ENCODE measurements around the gene SPON1.
"Not testable (repeated sequence)": the region's sequence is repeated elsewhere in the genome, so short reads cannot be mapped to it uniquely, and the experiment has no call there.

Gene SPON1

DNA sequence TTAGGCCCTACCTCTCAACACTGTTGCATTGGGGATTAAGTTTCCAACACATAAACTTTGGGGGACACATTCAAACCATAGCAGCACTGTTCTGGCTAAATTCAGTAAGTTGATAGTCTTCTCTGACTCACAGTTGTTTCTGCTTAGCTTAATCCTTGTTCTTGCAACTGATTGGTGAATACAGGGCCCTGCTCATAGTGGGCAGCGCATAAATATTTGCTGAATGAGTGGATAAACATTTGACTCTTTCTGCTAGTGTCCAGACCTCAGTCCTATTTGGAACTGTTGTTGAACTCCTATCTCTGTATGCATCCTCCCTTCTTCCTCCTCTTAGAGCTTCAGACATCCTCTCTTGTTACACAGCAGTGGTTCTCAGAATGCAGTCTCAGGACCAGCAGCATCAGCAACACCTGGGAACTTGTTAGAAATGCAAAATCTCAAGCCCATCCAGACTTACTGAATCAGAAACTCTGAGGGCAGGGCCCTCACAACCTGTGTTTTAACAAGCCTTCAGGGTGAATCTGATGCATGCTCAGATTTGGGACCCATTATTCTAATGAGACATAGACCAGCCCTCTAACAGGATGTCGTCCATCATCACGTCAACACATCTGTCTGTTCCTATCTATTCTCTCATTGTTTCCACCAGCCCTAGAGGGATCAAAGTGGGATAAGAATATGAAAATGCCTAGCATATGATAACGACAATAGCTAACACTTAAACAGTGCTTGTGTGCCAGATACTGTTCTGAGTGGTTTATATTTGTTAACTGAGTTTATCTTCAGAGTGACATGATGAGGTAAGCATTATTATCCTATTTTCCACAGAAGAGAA is 22.3 kb downstream of the SPON1 start:
- DNase-seq: no peak

DNA sequence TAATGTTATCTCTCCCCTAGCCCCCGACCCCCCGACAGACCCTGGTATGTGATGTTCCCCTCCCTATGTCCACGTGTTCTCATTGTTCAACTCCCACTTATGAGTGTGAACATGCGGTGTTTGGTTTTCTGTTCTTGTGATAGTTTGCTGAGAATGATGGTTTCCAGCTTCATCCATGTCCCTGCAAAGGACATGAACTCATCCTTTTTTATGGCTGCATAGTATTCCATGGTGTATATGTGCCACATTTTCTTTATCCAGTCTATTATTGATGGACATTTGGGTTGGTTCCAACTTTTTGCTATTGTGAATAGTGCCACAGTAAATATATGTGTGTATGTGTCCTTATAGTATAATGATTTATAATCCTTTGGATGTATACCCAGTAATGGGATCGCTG is 24.2 kb downstream of the SPON1 start:
- DNase-seq: not testable (repeated sequence)

DNA sequence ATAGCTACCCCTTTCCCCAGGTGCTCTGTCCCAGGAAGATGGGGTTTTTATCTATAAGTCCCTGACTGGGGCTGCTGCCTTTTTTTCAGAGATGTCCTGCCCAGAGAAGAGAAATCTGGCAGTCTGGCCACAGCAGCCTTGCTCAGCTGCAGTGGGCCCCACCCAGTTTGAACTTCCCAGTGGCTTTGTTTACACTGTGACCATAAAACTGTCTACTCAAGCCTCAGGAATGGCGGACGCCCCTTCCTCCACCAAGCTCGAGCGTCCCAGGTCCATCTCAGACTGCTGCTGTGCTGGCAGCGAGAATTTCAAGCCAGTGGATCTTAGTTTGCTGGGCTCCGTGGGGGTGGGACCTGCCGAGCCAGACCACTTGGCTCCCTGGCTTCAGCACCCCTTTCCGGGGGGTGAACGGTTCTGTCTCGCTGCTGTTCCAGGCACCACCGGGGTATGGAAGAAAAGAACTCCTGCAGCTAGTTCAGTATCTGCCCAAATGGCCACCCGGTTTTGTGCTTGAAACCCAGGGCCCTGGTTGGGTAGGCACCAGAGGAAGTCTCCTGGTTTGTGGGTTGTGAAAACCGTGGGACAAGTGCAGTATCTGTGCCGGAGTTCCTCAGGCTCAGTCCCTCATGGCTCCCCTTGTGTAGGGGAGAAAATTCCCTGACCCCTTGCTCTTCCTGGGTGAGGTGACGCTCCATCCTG is 29.8 kb downstream of the SPON1 start:
- not testable (repeated sequence) for DNase-seq

DNA sequence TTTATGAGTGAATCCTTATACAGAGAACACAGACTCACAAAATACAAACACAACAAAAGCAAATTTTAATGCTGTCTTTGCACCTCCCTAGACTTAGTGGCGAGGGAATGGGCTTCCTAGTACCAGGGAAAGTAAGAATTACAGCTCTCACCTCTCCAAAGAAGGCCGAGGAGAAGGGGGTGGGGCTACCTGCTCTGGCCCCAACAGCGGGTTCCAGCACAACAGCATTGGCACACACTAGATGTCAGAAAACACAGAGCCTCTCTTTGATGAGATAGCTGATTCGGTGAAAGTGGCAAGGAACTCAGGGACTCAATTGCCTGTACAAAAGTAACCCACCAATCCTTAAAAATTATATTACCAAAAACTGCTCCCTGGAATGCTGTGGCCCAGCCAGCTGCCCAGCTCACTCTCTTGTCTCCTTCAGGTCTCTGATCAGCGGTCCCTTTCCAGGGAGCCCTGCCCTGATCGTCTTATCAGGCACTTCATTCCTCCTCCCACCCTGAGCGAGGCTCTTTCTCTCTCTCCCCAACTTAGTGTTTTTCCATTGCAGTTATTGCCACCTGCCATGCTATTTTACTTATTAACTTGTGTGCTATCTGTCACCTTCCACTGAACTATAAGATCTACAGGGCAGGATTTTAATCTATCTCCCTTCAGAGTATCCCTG is 30.7 kb downstream of the SPON1 start:
- no peak for DNase-seq

DNA sequence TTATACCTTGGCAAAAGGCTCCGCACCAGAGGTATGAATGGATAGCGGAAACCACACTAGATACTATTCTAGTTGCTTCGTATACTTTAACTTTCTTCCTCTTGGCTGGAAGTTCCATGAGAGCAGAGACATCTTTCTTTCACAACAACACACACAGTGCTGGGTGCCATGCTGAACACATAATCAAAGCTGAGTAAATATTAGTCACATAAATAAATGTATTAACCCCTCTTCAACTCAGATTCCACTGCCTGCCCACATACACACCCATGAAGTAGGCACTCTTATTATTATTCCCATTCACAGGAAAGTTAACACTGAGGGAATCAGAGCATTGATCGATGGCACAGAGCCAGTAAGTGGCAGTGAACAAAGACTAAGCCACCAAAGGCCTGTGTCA is 35.4 kb downstream of the SPON1 start:
- DNase-seq: no peak

DNA sequence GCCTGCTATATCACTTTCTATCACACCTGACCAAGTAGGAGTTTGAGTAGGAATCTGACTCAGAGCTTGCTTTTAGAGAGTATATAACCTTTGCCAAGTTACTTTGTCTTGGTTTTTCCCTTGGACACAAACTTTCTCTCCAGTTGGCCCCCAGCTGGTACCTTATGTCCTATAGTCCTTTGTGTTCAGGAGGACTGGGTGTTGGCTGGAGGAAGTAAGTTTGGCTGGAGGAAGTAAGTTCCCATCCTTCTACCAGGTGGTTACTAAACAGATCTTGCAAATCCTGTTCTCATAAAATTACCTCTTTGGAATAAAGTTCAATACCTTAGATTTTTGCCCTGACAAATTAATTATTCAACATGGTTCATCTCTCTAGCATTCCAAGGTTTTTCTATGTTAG is 37.2 kb downstream of the SPON1 start:
- DNase-seq: no peak

DNA sequence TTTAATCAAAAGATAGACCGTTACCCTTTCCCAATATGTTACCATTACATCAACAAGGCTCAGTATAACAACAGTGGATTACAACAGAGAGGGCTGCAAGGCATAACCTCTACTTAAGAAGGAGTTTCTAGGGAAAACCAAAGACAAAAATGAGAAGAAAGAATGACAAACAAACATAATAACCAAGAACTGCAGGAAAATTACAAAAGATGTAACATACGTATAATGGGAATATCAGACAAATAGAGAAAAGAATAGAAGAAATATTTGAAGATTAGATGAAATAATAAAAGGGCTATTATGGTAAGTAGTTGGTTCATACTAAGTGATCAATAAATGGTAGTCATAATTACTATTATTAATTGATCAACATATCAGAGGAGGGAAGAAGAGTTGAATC is 39.1 kb downstream of the SPON1 start:
- no peak for DNase-seq

DNA sequence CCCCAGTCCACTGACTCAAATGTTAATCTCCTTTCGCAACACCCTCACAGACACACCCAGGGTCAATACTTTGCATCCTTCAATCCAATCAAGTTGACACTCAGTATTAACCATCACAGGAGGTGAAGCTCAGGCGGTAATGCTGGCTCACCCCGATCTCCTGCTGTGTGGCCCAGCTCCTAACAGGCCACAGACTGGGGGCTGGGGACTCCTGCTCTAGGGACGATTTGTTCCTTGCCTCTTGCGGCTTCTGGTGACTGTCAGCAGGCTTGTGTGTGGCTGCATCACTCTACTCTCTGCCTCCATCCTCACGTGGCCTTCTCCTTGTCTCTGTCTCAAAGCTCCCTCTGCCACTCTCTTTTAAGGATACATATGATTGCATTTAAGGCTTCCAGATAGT is 45.0 kb downstream of the SPON1 start:
- DNase-seq: no peak

DNA sequence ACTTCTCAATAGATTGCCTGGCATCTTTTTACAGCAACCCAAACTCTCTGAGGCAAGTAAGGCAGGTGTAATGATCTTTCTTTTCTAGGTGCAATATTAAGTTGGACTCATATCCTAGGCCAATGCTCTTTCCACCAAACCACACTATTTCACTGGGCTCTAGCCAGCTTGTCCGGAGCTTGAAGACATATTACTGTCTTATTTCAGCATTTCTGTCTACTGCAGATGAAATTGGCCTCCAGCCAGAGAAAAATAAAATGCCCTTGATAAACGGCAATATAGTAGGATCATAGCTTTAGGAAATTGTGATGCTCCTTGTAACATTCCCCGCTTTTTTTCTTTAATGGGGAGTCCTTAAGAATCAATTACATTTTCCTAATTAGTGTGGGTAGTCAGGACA is 48.1 kb downstream of the SPON1 start:
- no peak for DNase-seq

DNA sequence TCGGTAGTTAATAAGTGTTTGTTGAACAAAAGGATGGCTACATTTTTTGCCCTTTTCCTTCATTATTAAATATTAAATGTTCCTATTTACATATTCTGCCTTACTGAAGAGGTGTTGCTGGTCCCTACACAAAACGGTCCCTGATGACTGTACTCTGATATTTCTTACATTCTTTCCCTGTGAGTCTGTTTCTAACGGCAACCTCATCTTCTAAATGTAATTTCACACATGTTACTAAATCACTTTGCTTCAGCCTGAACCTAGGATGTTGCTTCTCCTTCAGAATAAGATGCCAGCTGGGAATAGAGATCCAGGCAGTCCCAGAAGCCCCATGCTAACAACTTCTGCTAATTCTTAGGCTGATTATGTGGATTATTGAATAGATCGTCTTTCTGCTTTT is 50.3 kb downstream of the SPON1 start:
- no peak for DNase-seq

DNA sequence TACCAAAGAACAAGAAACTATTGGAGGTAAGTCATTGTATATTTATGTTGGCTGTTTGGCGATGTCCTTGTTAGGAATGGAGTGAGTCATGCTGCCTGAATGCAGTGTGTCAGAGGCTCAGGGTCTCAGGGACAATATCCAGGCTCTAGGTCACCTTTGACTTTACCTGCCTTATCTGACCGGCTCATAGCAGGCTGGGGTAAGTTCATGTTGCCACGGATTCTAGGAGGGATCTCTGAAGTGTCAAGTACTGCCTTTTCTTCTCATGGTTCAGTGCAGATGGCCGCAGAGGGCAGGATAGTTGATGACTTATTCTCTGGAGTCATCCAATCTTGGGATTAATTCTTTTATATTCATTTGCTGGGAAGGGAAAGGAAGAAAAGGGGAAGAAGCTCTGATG is 53.2 kb downstream of the SPON1 start:
- DNase-seq: no peak

DNA sequence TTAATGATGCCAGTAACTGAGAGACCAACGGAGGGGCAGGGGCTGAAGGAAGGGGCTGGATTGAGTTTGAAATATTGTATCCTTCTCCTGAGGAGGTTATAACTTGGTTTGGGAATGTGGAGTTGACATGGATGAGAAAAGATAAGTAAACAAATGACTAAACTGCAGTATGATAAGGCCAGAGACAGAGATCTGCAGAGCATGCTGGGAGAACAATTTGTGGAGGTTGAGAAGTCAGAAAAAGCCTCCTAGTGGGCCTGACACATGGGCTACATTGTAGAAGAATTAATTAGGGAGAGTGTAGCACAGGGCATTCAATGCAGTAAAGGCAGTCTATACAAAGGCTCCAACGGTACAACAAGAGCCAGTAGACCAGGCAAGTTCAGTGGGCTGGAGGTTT is 55.9 kb downstream of the SPON1 start:
- DNase-seq: no peak

DNA sequence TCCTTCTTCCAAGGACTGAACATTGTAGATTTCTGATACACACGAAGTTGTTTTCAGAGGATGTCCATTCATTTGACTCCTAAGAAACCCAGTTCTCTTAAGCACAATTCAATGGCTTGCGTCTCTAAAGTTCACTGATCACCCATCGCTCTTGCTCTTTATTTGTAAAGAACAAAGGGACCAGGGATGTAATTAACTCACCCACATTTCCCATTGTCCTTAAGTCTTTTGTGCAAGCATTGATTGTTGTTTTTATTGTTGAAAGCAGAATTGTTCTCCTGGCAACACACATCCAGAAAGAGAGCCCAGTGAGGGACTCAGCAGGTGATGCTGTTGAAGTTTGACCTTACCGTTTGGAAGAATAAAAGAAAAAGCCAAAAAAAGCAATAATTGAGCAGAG is 59.2 kb downstream of the SPON1 start:
- DNase-seq: no peak

DNA sequence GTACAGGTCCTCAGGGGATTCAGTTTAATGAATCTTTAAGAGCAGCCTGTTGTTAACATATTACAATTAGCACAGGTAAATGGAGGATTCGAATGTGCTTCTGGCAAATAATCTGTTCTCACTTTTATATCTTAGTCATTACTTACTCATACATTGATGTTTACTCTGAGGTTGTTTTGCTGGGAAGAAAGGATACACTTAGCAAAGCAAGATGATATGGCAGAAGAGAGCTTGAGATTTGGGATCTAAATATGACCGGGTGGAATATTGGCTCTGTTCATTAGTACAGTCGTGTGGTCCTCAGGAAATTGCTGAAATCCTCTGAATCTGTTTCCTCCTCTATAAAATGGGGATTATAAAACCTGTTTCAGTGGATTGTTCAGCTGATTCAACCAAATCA is 59.7 kb downstream of the SPON1 start:
- no peak for DNase-seq

DNA sequence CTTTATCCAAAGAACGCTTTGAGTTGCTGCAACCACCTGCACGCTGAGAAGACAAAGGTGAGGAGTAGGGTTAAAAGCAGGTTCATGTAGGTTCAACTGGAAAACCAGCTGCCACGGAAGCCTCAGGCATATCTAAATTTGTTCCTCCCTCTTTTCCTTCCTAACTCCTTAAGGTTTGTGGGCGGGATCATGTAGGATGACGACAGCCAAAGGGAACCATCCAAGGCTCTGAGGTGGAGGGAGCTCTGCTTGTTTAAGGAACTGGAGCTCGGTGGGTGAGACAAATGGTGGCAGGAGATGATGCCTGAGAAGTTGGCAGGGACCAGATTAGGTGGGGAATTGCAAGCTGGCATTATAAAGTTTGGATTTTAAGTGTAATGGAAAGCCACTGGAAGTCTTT is 60.3 kb downstream of the SPON1 start:
- DNase-seq: no peak

DNA sequence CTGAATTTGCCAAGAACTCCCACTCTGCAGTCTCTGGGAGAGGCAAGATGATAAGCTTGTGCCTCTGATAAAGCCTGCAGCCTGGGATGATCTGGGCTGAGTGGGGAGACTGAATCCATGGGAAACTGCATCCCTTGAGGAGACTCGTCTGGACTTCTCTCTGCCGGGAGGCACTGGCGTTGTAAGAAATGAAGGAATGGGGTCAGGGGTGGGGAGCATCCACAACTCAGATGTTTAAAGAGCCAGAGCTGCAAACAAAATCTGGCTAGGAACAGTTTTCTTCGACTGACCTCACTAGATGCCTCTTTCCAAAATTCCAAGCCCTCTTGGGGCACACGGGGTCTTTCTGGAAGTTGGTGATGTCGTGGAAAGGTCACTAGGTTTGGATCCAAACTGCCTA is 64.4 kb downstream of the SPON1 start:
- no peak for DNase-seq

DNA sequence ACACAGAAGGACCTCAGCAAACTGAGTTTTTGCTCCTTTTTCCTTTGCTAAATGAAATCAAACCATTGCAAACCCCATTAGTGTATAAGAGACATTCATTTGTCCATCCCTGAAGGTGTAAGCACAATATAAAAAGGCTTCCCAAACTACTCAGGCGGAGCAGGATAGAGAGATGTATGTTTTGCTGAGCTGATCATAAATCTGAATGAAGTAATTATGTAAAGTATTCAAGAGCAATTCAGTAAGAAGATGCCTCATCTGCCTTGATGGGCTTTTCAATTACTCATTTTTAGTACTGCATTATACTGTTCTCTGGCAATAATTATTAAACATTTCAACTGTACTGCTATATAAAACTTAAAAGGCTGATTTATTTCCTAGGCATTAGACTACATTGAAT is 65.0 kb downstream of the SPON1 start:
- no peak for DNase-seq

DNA sequence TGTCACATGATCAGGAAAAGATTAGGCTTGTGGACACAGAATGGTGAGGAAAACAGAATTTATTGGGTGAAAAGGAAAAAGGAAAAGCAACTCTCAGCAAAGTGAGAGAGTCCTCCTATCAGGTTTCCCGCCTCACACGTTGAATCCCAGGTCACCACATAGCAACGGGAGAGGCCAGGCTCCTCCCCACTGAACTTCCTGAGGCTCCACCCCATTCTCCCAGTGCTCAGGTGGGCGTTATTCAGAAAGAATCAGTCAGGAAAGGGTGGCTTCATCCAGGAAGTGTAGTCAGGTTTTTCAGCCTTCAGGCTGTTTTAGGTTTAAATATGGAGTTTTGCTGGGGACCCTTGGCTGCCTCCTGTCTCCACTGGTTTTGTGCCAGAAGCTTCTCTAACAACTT is 66.9 kb downstream of the SPON1 start:
- DNase-seq: no peak

DNA sequence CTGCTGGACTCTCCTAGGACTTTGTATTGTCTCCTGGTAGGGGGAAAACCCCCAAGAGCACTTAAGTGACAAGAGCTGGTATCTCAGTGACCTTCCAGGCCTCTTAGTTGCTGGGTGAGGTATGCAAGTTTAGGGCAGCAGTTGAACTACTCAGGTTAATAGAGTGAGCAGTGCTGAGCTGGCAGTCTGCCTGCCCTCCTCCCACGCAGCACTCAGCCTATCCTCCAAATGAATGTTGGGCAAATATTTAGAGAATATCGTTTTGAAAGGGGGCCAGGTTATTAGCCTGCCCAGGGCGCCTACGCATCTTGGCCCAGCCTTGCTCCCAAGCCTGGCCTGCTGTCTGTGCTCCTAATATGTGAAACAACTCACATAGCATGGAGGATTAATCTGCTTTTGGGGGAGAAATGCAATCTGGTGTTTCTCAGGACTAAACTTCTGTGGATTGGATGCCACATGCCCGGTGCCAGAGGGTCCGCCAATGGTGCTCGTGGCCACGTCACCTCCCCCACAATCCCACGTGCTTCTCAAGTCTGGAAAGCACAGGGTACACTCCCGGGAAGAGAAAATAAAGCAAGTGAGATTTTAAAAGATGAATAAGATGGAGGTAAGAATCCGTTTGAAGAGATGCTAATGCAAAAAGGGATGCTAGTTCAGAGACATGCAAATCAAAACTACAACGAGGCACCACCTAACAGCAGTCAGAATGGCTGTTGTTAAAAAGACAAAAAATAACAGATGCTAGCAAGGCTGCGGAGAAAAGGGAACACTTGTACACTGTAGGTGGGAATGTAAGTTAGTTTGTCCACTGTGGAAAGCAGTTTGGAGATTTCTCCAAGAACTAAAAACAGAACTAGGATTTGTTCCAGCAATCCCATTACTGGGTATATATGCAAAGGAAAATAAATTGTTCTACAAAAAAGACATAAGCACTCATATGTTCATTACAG is 67.7 kb downstream of the SPON1 start:
- no peak for DNase-seq

DNA sequence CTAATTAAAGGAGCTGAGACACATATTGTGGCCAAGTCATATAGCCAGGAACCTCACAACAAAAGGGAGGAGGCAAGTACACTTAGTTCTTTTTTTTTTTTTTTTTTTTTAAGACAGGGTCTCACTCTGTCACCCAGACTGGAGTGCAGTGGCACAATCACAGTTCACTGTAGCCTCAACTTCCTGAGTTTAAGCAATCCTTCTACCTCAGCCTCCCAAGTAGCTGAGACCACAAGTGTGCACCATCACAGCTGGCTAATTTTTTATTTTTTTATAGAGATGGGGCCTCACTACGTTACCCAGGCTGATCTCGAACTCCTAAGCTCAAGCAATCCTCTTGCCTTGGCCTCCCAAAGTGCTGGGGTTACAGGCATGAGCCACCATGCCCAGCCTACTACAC is 73.0 kb downstream of the SPON1 start:
- not testable (repeated sequence) for DNase-seq

DNA sequence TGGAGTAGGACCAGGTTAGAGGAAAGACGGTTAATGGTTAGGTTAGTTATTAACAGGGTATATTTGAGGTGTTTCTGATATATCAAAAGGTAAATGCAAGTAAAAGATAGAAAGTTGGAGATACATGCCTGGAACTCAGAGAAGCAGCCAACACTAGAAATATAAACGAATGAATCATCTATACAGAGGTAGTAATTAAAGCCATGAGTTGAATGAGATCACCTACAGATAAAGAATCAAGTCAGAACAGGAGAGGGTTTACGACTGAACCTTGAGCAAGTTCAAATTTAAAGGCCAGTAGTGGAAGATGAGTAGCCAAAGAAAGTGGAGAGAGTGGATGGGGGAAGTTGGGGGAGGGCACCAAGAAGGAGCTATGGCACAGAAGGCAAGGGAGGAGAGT is 73.9 kb downstream of the SPON1 start:
- no peak for DNase-seq

DNA sequence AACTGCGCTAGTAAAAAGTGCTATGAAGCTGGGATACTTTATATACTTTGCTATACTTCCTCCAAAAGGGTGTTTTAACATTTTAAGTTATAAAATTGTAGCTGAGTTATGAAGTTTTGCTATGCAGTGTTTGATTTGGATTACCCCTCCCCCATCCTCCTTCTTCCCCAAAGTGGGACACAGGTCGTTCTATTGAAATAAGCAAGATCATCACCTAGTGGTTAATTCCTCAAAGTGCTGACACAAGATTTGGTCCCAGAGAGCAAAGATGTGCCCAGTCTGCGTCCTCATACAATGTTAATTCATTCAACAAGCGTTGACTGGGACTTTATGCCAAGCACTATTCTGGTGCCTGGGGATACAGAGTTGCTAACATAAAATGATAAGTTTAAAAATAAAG is 78.5 kb downstream of the SPON1 start:
- DNase-seq: no peak

DNA sequence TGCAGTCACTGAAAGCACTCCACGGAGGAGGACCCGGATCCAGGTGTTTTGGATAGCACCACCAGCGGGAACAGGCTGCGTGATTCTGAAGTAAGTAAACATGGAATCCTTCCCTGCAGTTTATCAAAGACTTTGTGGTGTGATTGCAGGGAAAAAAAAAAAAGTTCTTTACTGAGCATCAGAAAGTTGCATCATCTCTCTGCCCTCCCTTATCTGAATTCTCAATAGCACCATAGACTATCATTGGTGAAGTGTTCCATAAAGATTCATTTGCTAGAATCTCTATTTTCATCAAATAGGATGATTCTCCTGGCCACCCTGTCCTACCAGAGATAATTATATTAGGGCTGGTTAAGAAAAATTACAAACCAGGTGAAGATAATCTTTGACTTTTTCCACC is 79.0 kb downstream of the SPON1 start:
- DNase-seq: no peak
